COR-L47 (cell line): ENCODE results near the gene EPHX1.
"Not testable (repeated sequence)": the region's sequence is repeated elsewhere in the genome, so short reads cannot be mapped to it uniquely, and the experiment has no call there.

Experiments
- DNase-seq: peaks from one replicate; lab custom pipeline; 2025; lab: John Stamatoyannopoulos, UW

EPHX1 gene

DNA sequence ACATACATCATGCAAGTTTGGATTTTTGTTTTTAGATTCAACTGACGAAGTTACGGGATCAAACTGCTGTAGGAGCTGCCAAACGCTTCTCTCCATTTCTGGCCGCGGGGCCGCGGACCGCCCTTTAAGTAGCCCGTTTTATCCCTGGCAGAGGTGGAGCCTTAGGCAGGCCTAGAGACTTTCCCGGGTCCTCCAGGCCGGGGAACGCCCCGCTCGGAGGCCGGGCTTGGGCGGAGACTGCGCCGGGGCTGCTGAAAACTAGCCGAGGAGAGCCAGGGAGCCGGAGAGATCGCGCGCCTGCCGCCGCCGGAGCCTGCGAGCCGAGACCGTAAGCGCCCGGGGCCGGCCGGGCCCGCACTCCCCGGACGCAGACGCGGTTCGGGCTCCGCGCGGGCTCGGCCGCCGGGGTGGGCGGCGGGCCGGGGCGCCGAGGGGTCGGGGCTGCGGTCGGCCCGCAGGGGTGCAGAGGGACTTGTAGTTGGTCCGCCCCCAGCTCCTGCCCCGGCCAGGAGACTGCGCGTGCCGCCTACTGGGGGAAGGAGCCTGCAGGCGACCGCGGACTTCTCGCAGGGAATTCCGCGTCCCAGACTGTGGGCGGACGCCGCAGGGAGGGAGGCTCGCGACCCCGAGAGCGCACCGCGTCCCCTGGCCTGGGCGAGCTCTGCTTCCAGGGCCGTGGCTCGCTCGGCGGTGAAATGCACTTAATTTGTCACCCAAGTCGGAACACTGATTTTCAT, at the start of gene EPHX1:
Gene EPHX1 (plus strand): TSS at position 283 of the 737 bp plus-strand sequence. CDS start 18,606 bp downstream, outside the sequence.
- DNase-seq: peak; percentile 80

DNA sequence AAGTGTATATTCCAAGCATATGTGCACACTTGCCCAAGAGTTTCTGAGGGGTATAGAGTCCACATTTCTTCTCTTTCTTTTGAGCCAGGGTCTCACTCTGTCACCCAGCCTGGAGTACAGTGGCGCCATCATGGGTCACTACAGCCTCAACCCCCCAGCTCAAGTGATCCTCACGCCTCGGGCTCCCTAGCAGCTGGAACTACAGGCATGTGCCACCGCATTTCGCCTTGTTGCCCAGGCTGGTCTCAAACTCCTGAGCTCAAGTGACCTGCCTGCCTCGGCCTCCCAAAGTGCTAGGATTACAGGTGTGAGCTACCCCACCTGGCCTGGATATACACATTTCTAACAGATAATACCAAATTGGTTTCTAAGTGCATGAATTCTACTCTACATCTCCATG, 49.4 kb upstream of the EPHX1 start:
- DNase-seq: no peak

DNA sequence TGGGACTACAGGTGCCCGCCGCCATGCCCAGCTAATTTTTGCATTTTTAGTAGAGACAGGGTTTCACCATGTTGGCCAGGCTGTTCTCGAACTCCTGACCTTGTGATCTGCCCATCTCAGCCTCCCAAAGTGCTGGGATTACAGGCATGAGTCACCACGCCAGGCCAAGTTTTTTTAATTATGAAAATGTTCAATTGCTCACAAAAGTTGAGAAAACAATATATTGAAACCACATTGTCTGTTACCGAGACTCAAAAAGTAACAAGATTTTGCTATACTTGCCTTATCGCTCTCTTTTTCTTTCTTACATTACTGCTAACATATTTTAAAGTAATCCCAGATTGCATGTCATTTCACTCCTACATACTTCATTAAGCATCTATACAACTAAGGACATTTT, 48.5 kb upstream of the EPHX1 start:
- DNase-seq: not testable (repeated sequence)

DNA sequence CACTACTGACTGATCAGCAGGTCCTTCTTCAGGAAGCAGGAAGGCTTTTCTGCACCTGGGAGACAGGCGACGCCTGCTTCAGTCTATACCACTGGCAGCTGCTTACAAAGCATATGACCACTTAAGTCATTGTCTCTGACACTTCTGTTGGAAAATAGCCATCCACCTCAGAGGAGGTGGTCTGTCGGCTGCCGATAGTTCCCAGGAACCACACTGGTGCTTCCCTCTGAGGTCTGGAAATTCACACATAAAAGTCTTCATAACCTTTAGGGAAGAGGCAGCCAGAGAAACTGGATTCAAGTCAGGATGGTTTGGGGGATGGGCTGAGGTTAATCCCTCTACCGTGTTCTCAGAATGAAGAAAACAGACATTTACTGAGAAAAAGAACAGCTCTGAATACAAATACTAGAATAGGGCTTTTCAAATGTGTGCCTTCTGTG, 47.9 kb upstream of the EPHX1 start:
- DNase-seq: peak; percentile 66

DNA sequence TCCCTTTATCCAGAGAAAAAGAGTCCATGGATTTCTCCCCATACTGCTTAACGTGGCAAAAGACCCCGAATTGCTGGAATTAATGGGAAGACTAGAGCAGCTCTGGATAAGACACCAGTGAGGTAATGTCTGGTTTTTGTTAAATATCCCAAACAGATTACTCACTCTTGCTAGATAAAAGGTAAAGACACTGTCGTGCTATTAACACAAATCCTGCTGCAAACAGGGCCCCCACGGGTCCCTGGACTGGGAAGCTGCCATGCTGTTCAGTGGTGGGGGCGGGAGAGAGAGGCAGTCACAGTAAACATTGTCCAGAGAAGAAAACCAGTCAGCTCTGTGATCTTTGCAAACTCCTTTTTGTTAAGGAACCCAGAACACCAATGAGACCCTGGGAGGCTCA, 47.5 kb upstream of the EPHX1 start:
- DNase-seq: no peak

DNA sequence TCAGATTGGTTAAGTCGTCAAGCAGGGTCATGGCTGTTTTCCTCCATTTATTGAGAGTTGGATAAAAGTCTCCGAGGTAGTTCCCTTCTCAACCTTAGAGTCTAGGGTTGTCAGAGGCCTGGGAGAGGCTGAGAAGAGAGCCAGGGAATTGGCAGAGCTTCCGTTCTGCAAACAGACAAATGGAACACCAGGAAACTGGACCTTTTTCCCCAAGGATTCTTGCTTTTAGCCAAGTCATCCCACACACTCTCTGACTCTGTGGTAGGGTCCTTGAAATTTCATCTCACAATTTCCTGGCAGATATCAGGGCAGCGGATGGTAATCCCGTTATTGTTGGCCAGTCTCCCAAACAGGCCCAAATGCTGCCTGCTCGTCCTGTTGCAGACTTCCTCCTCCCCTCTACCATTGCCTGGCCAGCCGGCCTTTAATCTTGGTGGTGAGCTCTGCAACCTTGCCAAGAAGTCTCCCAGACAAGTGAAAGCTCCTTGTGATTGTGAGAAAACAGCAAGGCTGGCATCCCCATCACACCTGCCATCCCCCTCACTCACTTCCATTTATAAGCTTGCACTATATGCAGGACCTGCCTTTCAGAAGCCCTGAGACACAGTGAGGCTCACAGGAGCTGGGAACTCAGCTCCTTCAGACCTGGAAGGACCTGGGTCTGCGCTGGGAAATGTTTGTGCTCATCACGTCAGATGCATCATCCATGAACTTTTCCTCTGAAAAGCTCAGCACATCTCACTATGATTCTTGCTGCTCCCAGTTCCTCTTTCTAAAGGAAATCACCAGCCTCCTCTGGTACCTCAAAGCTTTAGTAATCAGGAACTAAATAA, 46.0 kb upstream of the EPHX1 start:
- no peak for DNase-seq

DNA sequence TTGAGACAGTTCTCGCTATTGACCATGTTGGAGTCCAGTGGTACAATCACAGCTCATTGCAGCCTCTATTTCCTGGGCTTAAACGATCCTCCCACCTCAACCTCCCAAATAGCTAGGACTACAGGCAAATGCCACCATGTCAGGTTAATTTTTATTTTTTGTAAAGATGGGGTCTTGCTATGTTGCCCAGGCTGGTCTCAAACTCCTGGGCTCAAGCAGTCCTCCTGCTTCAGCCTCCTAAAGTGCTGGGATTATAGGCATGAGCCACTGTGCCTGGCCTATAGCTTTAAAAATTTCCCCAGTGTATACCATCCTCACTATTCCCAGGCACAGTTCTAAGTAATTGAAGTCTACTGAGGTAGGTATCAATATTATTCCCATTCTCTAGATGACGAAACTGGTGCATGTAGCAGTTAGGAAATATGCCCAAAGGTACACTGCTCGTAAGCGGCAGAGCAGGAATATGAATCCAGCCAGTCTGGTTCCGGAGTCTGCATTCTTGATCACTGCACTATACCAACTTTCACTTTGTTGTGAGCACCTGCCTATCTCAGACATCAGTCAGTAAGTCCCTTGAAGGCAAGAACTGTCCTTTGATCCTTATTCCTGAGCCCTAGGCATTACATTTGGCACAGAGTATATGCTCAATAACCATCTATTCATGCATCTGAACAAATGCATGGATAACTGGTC, 43.8 kb upstream of the EPHX1 start:
- no peak for DNase-seq

DNA sequence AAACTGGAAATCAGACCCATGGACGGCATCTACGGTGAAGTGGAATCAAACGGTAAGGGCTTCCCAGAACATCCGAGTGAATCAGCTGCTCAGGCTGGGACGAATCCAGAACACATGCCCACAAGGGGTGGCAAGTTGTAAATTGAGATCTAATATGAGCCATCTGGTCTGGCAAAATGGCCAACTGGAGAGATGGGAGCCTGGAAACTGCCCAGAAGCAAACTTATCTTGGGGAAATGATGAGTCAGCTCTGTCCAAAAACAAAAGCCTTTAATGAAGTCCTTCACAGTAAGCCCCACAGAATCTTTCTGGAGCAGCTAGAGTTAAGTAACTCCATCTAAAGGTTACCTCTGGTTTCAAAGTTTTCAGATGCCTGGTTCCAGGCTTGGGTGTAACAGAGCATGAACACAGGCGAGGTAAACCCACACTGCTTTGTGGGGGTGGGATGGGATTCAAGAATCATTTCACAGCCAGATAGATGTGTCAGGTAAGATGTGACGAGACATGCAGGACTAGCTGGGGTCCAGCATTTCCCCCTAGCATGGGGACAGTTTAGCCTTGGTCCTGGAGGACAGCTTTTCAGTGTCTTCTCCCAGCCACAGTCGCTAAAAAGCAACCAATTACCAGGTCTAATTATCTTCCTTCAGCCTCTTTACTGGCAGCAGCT, 42.8 kb upstream of the EPHX1 start:
- no peak for DNase-seq

DNA sequence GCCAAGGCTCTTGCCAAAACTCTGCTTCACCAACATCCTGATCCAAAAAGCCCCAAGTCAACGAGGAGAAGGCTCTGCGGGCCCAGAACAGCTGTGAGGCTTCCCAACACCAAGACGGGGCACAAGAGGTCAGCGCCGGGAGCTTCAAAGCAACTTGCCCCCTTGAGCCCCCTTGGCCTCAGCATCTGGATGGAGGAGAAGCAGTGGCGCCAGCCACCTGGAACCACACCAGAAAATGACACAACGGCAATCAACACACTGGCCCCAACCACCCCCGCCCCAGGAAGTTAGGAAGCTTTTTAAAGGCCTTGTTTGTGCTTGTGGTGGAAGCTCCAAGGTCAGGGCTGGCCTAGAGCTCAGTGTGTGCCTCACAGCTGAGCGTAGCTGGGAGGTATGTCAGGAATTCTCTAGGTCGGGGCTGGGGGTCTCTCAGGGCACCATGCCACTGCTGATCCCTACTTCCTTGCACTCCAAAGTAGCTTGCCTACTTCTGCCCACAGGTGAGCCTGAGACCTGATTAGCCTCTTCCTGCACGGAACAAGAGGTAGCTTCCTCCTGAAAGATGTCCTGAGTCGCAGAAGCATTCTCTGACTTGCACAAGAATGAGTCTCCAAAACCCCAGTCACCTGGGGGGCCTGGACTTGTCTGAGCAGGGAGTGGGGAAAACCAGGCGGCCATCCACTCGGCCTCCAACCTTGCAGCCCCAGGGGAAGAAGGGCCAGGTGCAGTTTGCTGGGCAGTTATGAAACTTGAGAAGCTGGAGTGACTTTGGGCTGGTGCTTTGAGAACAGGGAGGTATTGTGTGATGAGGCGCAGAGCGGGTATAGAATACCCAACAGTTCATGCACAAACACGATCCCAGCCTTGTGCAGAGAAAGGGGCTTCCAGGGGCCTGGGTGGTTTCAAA, 42.0 kb upstream of the EPHX1 start:
- peak; percentile 76 for DNase-seq

DNA sequence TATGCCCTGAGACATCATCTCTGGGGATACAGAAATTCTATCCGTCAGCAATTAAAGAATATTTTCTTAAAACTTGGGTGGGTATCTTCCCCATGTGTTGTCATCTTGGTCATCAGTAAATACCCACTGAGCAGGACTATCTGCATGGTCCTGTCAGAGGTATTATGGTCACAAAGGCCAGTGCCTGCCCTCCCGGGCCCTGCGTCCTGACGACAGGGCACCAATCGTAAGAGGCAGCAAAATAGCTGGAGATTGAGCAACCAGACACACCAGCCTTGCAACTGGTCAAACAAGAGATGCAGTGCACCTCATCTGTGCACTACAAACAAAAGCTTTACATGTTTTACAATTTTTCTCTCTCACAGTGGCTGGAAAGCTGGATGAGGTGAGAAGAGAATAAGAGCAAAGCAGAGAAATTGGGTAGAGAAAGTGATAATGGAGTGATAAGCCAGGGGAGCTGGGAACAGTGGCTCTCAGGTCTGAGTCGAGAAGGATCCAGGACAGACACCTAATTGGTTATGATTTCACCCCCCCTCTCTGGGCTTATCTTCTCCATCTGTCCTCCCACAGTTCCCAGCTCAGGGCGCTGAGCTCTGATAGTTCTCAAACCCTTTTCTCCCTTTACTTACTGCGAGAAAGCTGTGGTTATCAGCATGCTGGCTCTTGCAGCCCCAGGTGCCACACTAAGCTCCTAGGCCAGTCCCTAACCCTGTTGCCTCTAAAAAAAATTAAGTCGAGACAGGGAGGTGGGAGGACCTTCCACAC, 41.1 kb upstream of the EPHX1 start:
- no peak for DNase-seq

DNA sequence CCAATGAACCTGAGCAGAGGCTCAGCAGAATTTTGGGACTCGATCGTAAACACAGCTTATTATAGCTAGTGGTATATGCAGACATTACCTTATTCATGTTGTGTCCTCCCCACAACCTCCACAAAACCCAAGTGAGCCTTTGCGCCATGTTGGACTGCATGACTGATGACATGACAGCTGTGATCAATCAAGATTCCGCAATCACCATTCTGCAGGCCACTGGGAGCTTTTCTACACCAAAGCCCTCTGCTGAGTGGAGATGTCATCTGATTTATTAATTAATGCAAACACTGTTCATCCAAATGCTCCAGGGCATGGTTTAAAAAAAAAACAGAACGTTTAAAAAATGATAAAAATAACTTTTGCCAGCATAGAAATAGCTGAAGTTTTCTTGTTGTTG, 40.2 kb upstream of the EPHX1 start:
- DNase-seq: no peak

DNA sequence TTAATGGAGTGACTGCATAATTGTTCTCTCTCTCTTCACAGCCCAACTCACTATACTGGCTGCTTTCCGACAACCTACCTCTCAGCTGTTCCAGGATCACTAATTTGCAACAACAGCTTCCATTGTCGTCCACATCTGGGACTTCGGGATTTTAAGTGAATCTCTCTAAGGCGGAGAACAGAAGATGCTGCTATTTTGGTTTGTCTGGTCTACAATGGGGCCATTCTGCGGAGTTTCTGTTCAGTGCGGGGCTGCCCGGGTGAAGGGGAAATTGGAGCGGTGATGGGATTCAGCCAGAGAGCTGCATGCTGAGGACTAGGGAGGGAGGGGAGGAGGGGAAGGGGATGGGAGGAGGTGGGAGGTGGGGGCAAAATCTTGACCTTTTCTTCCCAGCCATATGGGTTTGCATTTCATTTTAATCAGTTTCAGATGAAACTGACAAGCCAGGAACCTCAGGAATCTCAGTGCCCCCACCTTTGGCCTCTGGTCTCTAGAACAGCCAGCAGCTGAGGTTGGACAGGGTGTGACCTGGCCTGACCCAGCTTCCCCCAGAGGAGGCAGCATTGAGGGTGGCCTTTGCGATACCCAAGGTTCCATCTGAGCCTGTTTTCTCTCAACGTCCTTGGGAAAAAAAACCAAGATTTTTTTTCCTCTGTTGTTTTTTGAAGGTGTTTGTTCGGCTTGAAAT, 39.2 kb upstream of the EPHX1 start:
- no peak for DNase-seq

DNA sequence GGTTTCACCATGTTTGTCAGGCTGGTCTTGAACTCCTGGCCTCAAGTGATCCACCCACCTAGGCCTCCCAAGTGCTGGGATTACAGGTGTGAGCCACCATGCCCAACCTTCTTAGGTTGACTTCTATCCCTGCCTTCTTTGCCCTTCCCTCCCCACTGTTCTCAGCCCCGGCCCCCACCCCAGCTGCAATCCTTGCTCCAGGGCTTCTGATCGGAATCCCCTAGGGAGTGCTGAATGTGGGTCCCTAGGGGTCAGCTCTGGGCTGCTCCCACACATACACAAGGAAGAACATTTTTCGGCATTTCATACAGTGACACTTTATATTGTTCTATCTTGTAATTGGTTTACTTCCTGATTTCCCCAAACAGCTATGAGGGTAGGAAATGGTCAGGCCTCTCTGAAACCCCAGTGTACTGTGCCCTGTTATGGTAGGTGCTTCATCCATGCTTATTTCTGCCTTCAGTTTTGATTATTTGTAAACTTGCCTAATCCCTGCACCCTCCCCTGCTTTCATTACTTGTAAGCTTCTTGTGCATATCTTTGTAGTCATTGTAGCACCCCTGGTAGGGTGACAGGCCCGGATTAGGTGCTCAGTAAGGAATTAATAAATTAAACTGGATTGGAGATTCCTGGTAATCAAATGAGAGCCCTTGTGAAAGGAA, 38.1 kb upstream of the EPHX1 start:
- no peak for DNase-seq

DNA sequence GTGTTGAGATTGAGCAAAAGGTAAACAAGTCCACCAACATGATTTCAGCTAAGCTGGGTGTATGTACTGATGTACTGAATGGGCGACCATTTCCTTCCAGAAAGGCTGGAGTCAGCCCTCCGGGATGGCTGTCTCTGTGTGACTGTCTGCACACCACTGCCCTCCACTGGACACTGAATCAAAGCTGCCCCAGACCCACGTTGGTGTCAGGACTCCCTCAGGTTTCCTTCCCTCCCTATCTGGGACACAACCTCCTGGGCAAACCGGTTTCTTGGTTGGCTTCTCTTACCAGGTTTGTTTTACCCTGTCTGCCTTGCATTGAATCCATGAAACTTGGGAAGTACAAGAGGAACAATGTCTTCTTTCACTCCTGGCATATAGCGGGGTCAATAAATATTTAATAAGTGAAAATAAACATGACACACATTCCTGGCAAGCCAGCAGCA, 37.6 kb upstream of the EPHX1 start:
- DNase-seq: peak; percentile 85

DNA sequence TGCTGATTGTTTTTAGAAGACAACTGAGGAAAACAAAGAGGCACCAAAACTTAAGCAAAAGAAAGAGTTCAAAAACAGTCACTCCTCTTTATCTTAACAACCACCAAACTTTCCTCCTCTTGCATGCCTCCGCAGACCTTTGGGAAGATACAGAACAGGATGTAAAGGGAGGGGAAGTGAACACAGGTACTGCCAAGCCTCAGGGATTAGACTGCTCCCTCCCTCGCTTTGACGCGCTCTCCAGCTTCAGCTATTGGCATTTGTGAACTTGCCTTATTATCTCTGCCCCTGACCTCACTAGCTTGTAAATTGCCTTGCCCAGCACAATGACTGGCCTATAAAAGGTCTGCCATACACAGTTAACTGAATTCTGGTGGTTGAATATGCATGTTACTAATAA, 37.1 kb upstream of the EPHX1 start:
- no peak for DNase-seq

DNA sequence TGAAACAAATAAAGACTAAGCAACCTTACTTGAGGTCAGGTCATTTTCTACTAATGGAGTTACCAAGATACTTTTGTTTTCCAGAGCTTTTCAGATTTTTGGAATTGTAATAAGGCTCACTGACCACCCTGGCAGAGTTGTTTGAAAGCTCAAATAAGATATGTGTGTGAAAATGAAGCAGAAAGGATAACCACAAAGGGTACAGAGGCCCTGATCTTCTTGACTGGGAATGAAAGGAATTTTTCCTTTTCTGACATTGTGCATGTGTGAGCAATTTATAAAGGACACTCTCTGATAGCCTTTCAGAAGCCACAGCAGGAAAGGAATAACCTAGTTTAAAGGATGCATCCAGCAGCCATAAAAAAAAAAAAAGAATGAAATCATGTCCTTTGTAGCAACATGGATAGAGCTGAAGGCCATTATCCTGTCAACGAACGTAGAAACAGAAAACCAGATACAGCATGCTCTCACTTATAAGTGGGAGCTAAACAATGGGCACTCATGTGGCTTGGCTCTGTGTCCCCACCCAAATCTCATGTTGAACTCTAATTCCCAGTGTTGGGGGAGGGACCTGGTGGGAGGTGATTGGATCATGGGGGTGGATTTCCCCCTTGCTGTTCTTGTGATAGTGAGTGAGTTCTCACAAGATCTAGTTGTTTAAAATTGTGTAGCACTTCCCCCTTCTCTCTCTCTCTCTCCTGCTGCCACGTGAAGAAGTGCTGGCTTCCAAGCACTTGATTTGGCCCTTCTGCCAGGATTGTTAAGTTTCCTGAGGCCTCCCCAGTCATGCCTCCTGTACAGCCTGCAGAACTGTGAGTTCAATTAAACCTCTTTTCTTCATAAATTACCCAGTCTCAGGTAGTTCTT, 35.4 kb upstream of the EPHX1 start:
- DNase-seq: no peak

DNA sequence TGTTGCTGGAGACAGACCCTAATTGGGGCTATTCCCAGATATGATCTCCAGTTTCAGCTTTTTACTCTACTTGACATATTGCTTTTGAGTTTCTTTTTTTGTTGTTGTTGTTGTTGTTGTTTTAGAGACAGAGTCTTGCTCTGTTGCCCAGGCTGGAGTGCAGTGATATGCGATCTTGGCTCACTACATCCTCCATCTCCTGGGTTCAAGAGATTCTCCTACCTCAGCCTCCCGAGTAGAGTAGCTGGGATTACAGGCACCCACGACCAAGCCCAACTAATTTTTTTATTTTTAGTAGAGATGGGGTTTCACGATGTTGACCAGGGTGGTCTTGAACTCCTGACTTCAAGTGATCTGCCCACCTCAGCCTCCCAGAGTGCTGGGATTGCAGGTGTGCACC, 33.6 kb upstream of the EPHX1 start:
- no peak for DNase-seq

DNA sequence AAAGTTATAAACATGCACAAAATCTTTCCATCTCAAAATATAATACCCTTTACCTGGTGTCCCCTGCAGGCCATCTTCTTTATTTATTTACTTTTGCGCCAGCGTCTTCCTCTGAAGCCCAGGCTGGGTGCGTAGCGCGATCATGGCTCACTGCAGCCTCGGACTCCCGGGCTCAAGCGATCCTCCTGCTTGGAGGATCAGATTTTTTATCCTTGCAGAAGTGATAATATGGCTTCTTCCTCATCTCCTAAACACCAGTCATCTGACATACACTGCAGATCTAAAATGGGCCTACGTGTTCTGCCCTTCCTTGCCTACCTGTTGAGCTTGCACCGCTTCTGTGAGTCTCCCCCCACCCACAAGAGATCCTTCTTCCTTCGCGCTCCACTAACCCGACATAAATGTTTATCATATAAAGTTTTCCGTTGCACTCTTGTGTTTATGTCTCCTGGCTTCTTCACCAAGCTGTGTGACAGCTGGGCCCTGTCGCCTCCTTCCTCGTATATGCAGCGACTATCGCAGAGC, 32.8 kb upstream of the EPHX1 start:
- no peak for DNase-seq
